H1 (cell line): ENCODE data around the gene NDUFS8. TPM values are rescaled to one million over a fixed set of nuclear protein-coding genes. Genes with fewer than 3 reads are reported as not detected.

Experiments
- CTCF ChIA-PET: fragments of 300-600 bp; sonication (Branson Sonifier 250); formaldehyde crosslinking; loops from one replicate; lab custom pipeline; 2021; ENCODE audit not compliant: partially characterized antibody; lab: Charles Lee
- POLR2A ChIA-PET: fragments of 300-600 bp; sonication (Branson Sonifier 250); formaldehyde crosslinking; loops from one replicate; lab custom pipeline; 2021; ENCODE audit warnings: inconsistent platforms; ENCODE audit not compliant: partially characterized antibody; lab: Charles Lee
- DNase-seq, 2 experiments: peaks; one replicate each; pipeline versions ENCODE4 v3.0.0 to v3.0.0-alpha.2; 2010 to 2022; ENCODE audit warnings: low spot score in 2 of 2, low read depth in 1 of 2, mixed read lengths in 1 of 2
- FAIRE-seq: peaks from 2 replicates; lab custom pipeline; 2011; peaks lifted over from hg19 to GRCh38; lab: Jason Lieb, UNC
- H2AFZ ChIP-seq: 2 replicates; pipeline ENCODE4 v1.8.1; 2012; ENCODE audit warnings: low read length, inconsistent platforms
- H2AK5ac ChIP-seq: 2 replicates; pipeline ENCODE4 v1.6.1; 2013; ENCODE audit warnings: low read depth, low read length
- H2BK120ac ChIP-seq: replicated peaks from 2 replicates; pipeline ENCODE3; 2013; ENCODE audit warnings: low read depth, low read length, inconsistent platforms
- H2BK12ac ChIP-seq: 2 replicates; pipeline ENCODE4 v1.6.1; 2013; ENCODE audit warnings: low read depth, low read length
- H2BK15ac ChIP-seq: 2 replicates; pipeline ENCODE4 v1.6.1; 2013; ENCODE audit warnings: low read length
- H2BK20ac ChIP-seq: 2 replicates; pipeline ENCODE4 v1.6.1; 2013; ENCODE audit warnings: low read length
- H2BK5ac ChIP-seq: 2 replicates; pipeline ENCODE4 v1.6.1; 2013; ENCODE audit warnings: low read depth, low read length
- H3K14ac ChIP-seq: 2 replicates; pipeline ENCODE4 v1.6.1; 2013; ENCODE audit warnings: inconsistent platforms; ENCODE audit not compliant: insufficient read length
- H3K18ac ChIP-seq: 2 replicates; pipeline ENCODE4 v1.6.1; 2013; ENCODE audit warnings: low read length; ENCODE audit errors: extremely low read depth
- H3K23ac ChIP-seq: 2 replicates; pipeline ENCODE4 v1.6.1; 2013; ENCODE audit warnings: inconsistent platforms; ENCODE audit not compliant: insufficient read length
- H3K23me2 ChIP-seq: 2 replicates; pipeline ENCODE4 v1.6.1; 2013; ENCODE audit warnings: low read depth, low read length
- H3K27ac ChIP-seq: 2 replicates; pipeline ENCODE4 v1.6.1; 2011; ENCODE audit warnings: low read depth, low read length, inconsistent platforms
- H3K27me3 ChIP-seq, 4 experiments: replicated peaks in 1 of 4; 1 replicate in 1 of 4; 2 replicates in 3 of 4; pipeline versions ENCODE4 v1.6.1 to v1.8.1; 2011 to 2013; ENCODE audit warnings: low read length in 3 of 4, mild to moderate bottlenecking in 3 of 4, inconsistent platforms in 2 of 4, mixed read lengths in 2 of 4, moderate library complexity in 1 of 4; ENCODE audit not compliant: control insufficient read depth in 3 of 4, insufficient read depth in 3 of 4; ENCODE audit errors: extremely low read depth in 1 of 4
- H3K36me3 ChIP-seq, 4 experiments: 2 replicates each; pipeline versions ENCODE4 v1.6.1 to v1.8.1; 2011 to 2013; ENCODE audit warnings: mild to moderate bottlenecking in 4 of 4, low read length in 3 of 4, moderate library complexity in 2 of 4, control low read depth in 1 of 4, inconsistent platforms in 1 of 4; ENCODE audit not compliant: insufficient read depth in 4 of 4, control insufficient read depth in 2 of 4
- H3K4ac ChIP-seq: replicated peaks from 2 replicates; pipeline ENCODE3; 2013; ENCODE audit warnings: low read length, low read depth, mixed read lengths, inconsistent platforms; ENCODE audit not compliant: insufficient read length
- H3K4me1 ChIP-seq, 4 experiments: replicated peaks in 1 of 4; 1 replicate in 1 of 4; 2 replicates in 3 of 4; pipeline versions ENCODE4 v1.6.1 to v1.8.1; 2011 to 2013; ENCODE audit warnings: low read length in 3 of 4, inconsistent platforms in 2 of 4, mixed read lengths in 1 of 4; ENCODE audit not compliant: insufficient read depth in 4 of 4, control insufficient read depth in 3 of 4
- H3K4me2 ChIP-seq, 2 experiments: 2 replicates each; pipeline versions ENCODE4 v1.6.1 to v1.8.1; 2011 to 2013; ENCODE audit warnings: low read depth in 2 of 2, low read length in 2 of 2, control low read depth in 1 of 2, inconsistent platforms in 1 of 2, mild to moderate bottlenecking in 1 of 2; ENCODE audit not compliant: insufficient read depth in 1 of 2
- H3K4me3 ChIP-seq, 4 experiments: fragments of 200-600, 300-600 bp in 1 of 4; sonication (generic), shearing (Covaris generic), sonication (Bioruptor Twin) in 1 of 4; 2 replicates each; pipeline versions ENCODE4 v1.5.1 to v1.8.1; 2011 to 2016; ENCODE audit warnings: low read length in 4 of 4, low read depth in 3 of 4, control low read depth in 2 of 4, inconsistent platforms in 2 of 4, mild to moderate bottlenecking in 2 of 4, mixed read lengths in 1 of 4, moderate library complexity in 1 of 4; ENCODE audit not compliant: insufficient read depth in 2 of 4; ENCODE audit errors: extremely low read depth in 1 of 4
- H3K56ac ChIP-seq: replicated peaks from 2 replicates; pipeline ENCODE3; 2013; ENCODE audit warnings: low read depth, mild to moderate bottlenecking, mixed read lengths, low read length, inconsistent platforms; ENCODE audit not compliant: insufficient read length
- H3K79me1 ChIP-seq: 2 replicates; pipeline ENCODE4 v1.6.1; 2013; ENCODE audit warnings: low read depth, low read length, control low read depth
- H3K79me2 ChIP-seq, 2 experiments: 2 replicates each; pipeline versions ENCODE4 v1.6.1 to v1.8.1; 2012 to 2013; ENCODE audit warnings: low read length in 2 of 2, mild to moderate bottlenecking in 2 of 2, inconsistent platforms in 1 of 2; ENCODE audit not compliant: insufficient read depth in 2 of 2, control insufficient read depth in 1 of 2
- H3K9ac ChIP-seq, 4 experiments: replicated peaks in 1 of 4; 1 replicate in 1 of 4; 2 replicates in 3 of 4; pipeline versions ENCODE4 v1.6.1 to v1.8.1; 2011 to 2013; ENCODE audit warnings: low read depth in 3 of 4, low read length in 3 of 4, control low read depth in 2 of 4, mild to moderate bottlenecking in 2 of 4, moderate library complexity in 2 of 4, inconsistent platforms in 1 of 4; ENCODE audit errors: extremely low read depth in 1 of 4
- H3K9me3 ChIP-seq, 2 experiments: 2 replicates each; pipeline versions ENCODE4 v1.6.1 to v1.8.1; 2012 to 2013; ENCODE audit warnings: mild to moderate bottlenecking in 2 of 2, moderate library complexity in 2 of 2, control low read depth in 1 of 2, inconsistent platforms in 1 of 2, low read depth in 1 of 2, low read length in 1 of 2, mixed read lengths in 1 of 2; ENCODE audit not compliant: insufficient read depth in 2 of 2
- H4K20me1 ChIP-seq, 2 experiments: replicated peaks in 1 of 2; 2 replicates each; pipeline versions ENCODE3 to v1.8.1; 2011 to 2013; ENCODE audit warnings: inconsistent platforms in 2 of 2, low read length in 2 of 2, mild to moderate bottlenecking in 1 of 2; ENCODE audit not compliant: insufficient read depth in 2 of 2, control insufficient read depth in 1 of 2
- H4K5ac ChIP-seq: 2 replicates; pipeline ENCODE4 v1.6.1; 2013; ENCODE audit warnings: low read length, low read depth, mixed read lengths, inconsistent platforms; ENCODE audit not compliant: insufficient read length
- H4K8ac ChIP-seq: 2 replicates; pipeline ENCODE4 v1.8.0; 2013; ENCODE audit warnings: mild to moderate bottlenecking, moderate library complexity, low read length, inconsistent platforms; ENCODE audit not compliant: insufficient read depth; ENCODE audit errors: extremely low read depth
- H4K91ac ChIP-seq: replicated peaks from 2 replicates; pipeline ENCODE3; 2013; ENCODE audit warnings: low read length, mixed read lengths, inconsistent platforms; ENCODE audit not compliant: insufficient read length
- WGBS, 2 experiments: shearing (Covaris generic) in 1 of 2; methylation state at CpG; one replicate each; pipeline versions ENCODE4 v1.1.6 to v1.1.7; 2013 to 2015; ENCODE audit warnings: low lambda C conversion rate in 2 of 2, mixed read lengths in 2 of 2, inconsistent platforms in 1 of 2, low coverage in 1 of 2, missing lambda C conversion rate in 1 of 2; ENCODE audit not compliant: insufficient replicate concordance in 2 of 2, insufficient coverage in 1 of 2, insufficient read length in 1 of 2; ENCODE audit errors: extremely low coverage in 1 of 2, missing lambda C conversion rate in 1 of 2; 5-methylcytosine and 5-hydroxymethylcytosine counted together
- polyA plus RNA-seq, 7 experiments: library from polyadenylated mRNA; depleted of rRNA in 3 of 7; stranded (reverse) in 5 of 7; unstranded in 2 of 7; fragments of >200 nt in 5 of 7; fragments of 200-250 nt in 2 of 7; gene quantifications; 1 replicate in 5 of 7; 2 replicates in 1 of 7; 4 replicates in 1 of 7; pipeline versions ENCODE4 v1.2.1 to v1.2.3, GENCODE V29; 2011 to 2013; ENCODE audit warnings: missing spikeins in 2 of 7, mixed read lengths in 2 of 7
- total RNA-seq: library from RNA; stranded (reverse); fragmentation: NEBNext Ultra II Directional; extraction: Animal tissue kit (Norgen Biotek cat#: 25700); gene quantifications from 2 replicates; pipeline ENCODE4 v1.2.1, GENCODE V29; 2021

Gene NDUFS8
- total and polyA plus RNA-seq, 2 of the 8 experiments (the other 6 are each of a cell fraction or from before 2014, with no cell fraction given), result 182 to 291 TPM

GRCh38 chr11:68061508-68061907 lies 31.0 kb downstream of the NDUFS8 start:
- WGBS, 2 experiments, result 94% methylated on average over 7 of the region's 7 CpGs; no CpG with 5 or more reads in 1 of the 2 experiments
- DNase-seq (no peak), FAIRE-seq (no peak)
- Histone ChIP-seq H3K27ac (no peak overlapping the region), H3K79me2 (no peaks in the 10 kb centered on the region), H3K23me2 (no peaks in the 10 kb centered on the region), H3K36me3 (peaks cover 40 to 73% (median 61%) of the 10 kb centered on the region in 4 experiments), H3K9me3 (no peaks in the 10 kb centered on the region), H4K8ac (no peak overlapping the region), H3K4me2 (no peak overlapping the region), H3K4ac (no peak overlapping the region), H2BK5ac (no peak overlapping the region), H3K56ac (no peak overlapping the region), H2BK120ac (no peak overlapping the region), H2BK15ac (no peak overlapping the region), H3K14ac (no peak overlapping the region), H4K91ac (no peak overlapping the region), H3K4me3 (no peak overlapping the region), H3K27me3 (no peaks in the 10 kb centered on the region), H3K79me1 (no peaks in the 10 kb centered on the region), H3K9ac (no peak overlapping the region), H4K20me1 (peaks cover 2% of the 10 kb centered on the region in 2 experiments), H3K23ac (no peak overlapping the region), H2AFZ (no peak overlapping the region), H2BK12ac (no peak overlapping the region), H4K5ac (no peak overlapping the region), H3K4me1 (no peaks in the 10 kb centered on the region), H3K18ac (no peak overlapping the region), H2AK5ac (no peak overlapping the region), H2BK20ac (no peak overlapping the region)
- ChIA-PET POLR2A (interaction anchor here (0.7 to 2.1 kb wide), 4 partner anchors 9 to 106 kb away, joined by 3 to 6 read pairs (median 4); no protein-coding TSS in a partner anchor), CTCF (no interaction called here)
